Esophagus squamous epithelium (tissue), 4 donors: Measurements from ENCODE around the gene PIK3C2B.

Source experiments
- CTCF ChIP-seq, 6 experiments: fragments of 450-650 bp in 4 of 6; fragments of 200-600 bp in 2 of 6; sonication (generic) in 2 of 6; IDR thresholded peaks; one replicate each; pipeline ENCODE4 v1.5.1; 2016 to 2019; ENCODE audit warnings: antibody characterized with exemption in 6 of 6, mild to moderate bottlenecking in 4 of 6, moderate library complexity in 4 of 6
- POLR2A ChIP-seq, 4 donors: fragments of 450-650 bp; IDR thresholded peaks; one replicate each; pipeline ENCODE4 v1.6.1; 2017; ENCODE audit warnings: antibody characterized with exemption in 4 of 4, mild to moderate bottlenecking in 4 of 4, moderate library complexity in 3 of 4

DNA sequence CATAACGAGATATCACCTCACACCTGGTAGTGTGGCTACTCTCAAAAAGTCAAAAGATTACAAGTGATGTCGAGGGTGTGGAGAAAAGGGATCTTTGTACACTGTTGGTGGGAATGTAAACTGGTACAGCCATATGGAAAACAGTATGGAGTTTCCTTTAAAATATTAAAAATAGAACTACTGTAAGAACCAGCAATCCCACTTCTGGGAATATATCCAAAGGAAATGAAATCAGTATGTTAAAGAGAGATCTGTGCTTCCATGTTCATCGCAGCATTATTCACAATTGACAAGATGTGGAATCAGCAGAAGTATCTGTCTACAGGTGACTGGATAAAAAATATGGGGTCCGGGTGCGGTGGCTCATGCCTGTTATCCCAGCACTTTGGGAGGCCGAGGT lies 7.6 kb upstream of the PIK3C2B start:
- TF ChIP-seq CTCF (IDR thresholded peaks at IDR 0.05) (no peak), POLR2A (IDR thresholded peaks at IDR 0.05) (no peak)
